ENCODE results near the gene CAMKK2. TPM values are rescaled to one million over a fixed set of nuclear protein-coding genes. Genes with fewer than 3 reads are reported as not detected.

The CAMKK2 gene
- total and polyA plus RNA-seq, 4 donors, result 20.7 to 47.6 (median 31.3) TPM

- no peak overlapping the region for H3K27ac ChIP-seq (ENCODE audit: low read depth in 1 of 2, low read length in 2 of 2)
- ATAC-seq (ENCODE audit: low FRiP score) (no peak), DNase-seq (no peak)
- intact Hi-C loops (cut with DNase I), result no loop called here
- no peaks in the 10 kb centered on the region for H3K9me3 ChIP-seq (ENCODE audit: control insufficient read depth, low read length)
- no peaks in the 10 kb centered on the region for H3K36me3 ChIP-seq (ENCODE audit: control insufficient read depth in 1 of 2, insufficient read depth in 2 of 2, low read length in 1 of 2)
- WGBS, 2 donors, result 84 to 88% methylated on average over 7 of the region's 7 CpGs
- no peaks in the 10 kb centered on the region for H3K27me3 ChIP-seq (ENCODE audit: control insufficient read depth in 1 of 2, insufficient read depth in 2 of 2, low read length in 1 of 2)
- no peak overlapping the region for H3K4me3 ChIP-seq (ENCODE audit: low read length in 2 of 2)
- H3K4me1 ChIP-seq (ENCODE audit: control insufficient read depth in 1 of 2, insufficient read depth in 2 of 2, low read length in 2 of 2), result no peaks in the 10 kb centered on the region
These were observed 97.6 kb downstream of the CAMKK2 start for GRCh38 chr12:121198949-121199348.

GRCh38 chr12:121196902-121197301, 99.6 kb downstream of the CAMKK2 start:
- H3K4me1 ChIP-seq (ENCODE audit: control insufficient read depth in 1 of 2, insufficient read depth in 2 of 2, low read length in 2 of 2), result no peaks in the 10 kb centered on the region
- DNase-seq (no peak), ATAC-seq (ENCODE audit: low FRiP score) (no peak)
- intact Hi-C loops (cut with DNase I), result no loop called here
- WGBS, 2 donors, result 79 to 83% methylated on average over 6 of the region's 6 CpGs
- H3K27me3 ChIP-seq (ENCODE audit: control insufficient read depth in 1 of 2, insufficient read depth in 2 of 2, low read length in 1 of 2), result no peaks in the 10 kb centered on the region
- no peak overlapping the region for H3K27ac ChIP-seq (ENCODE audit: low read depth in 1 of 2, low read length in 2 of 2)
- no peaks in the 10 kb centered on the region for H3K36me3 ChIP-seq (ENCODE audit: control insufficient read depth in 1 of 2, insufficient read depth in 2 of 2, low read length in 1 of 2)
- H3K9me3 ChIP-seq (ENCODE audit: control insufficient read depth, low read length), result no peaks in the 10 kb centered on the region
- no peak overlapping the region for H3K4me3 ChIP-seq (ENCODE audit: low read length in 2 of 2)

- Histone ChIP-seq H3K9me3 (ENCODE audit: control insufficient read depth, low read length) (no peaks in the 10 kb centered on the region), H3K4me1 (ENCODE audit: control insufficient read depth in 1 of 2, insufficient read depth in 2 of 2, low read length in 2 of 2) (no peaks in the 10 kb centered on the region), H3K36me3 (ENCODE audit: control insufficient read depth in 1 of 2, insufficient read depth in 2 of 2, low read length in 1 of 2) (no peaks in the 10 kb centered on the region), H3K4me3 (ENCODE audit: low read length in 2 of 2) (no peak overlapping the region), H3K27ac (ENCODE audit: low read depth in 1 of 2, low read length in 2 of 2) (no peak overlapping the region), H3K27me3 (ENCODE audit: control insufficient read depth in 1 of 2, insufficient read depth in 2 of 2, low read length in 1 of 2) (no peaks in the 10 kb centered on the region)
- intact Hi-C loops (cut with DNase I), result no loop called here
- DNase-seq, result no peak
- 77 to 98% methylated on average over 3 of the region's 3 CpGs for WGBS, 2 donors
- ATAC-seq (ENCODE audit: low FRiP score), result no peak
These were observed 105.4 kb downstream of the CAMKK2 start for GRCh38 chr12:121191151-121191550.

GRCh38 chr12:121190523-121191031, 105.9 kb downstream of the CAMKK2 start:
- Histone ChIP-seq H3K36me3 (ENCODE audit: control insufficient read depth in 1 of 2, insufficient read depth in 2 of 2, low read length in 1 of 2) (no peaks in the 10 kb centered on the region), H3K9me3 (ENCODE audit: control insufficient read depth, low read length) (no peaks in the 10 kb centered on the region), H3K4me3 (ENCODE audit: low read length in 2 of 2) (no peak overlapping the region), H3K27ac (ENCODE audit: low read depth in 1 of 2, low read length in 2 of 2) (no peak overlapping the region), H3K4me1 (ENCODE audit: control insufficient read depth in 1 of 2, insufficient read depth in 2 of 2, low read length in 2 of 2) (no peaks in the 10 kb centered on the region), H3K27me3 (ENCODE audit: control insufficient read depth in 1 of 2, insufficient read depth in 2 of 2, low read length in 1 of 2) (no peaks in the 10 kb centered on the region)
- intact Hi-C loops (cut with DNase I), result no loop called here
- WGBS, 2 donors, result 37 to 39% methylated on average over 2 of the region's 2 CpGs
- ATAC-seq (ENCODE audit: low FRiP score) (peak; percentile 22), DNase-seq (no peak)

GRCh38 chr12:121189619-121190155, 106.8 kb downstream of the CAMKK2 start:
- no peak overlapping the region for H3K4me3 ChIP-seq (ENCODE audit: low read length in 2 of 2)
- intact Hi-C loops (cut with DNase I), result no loop called here
- no peaks in the 10 kb centered on the region for H3K27me3 ChIP-seq (ENCODE audit: control insufficient read depth in 1 of 2, insufficient read depth in 2 of 2, low read length in 1 of 2)
- H3K4me1 ChIP-seq (ENCODE audit: control insufficient read depth in 1 of 2, insufficient read depth in 2 of 2, low read length in 2 of 2), result no peaks in the 10 kb centered on the region
- DNase-seq (no peak), ATAC-seq (ENCODE audit: low FRiP score) (no peak)
- WGBS, 2 donors, result 82 to 87% methylated on average over 9 of the region's 9 CpGs
- no peaks in the 10 kb centered on the region for H3K36me3 ChIP-seq (ENCODE audit: control insufficient read depth in 1 of 2, insufficient read depth in 2 of 2, low read length in 1 of 2)
- no peak overlapping the region for H3K27ac ChIP-seq (ENCODE audit: low read depth in 1 of 2, low read length in 2 of 2)
- no peaks in the 10 kb centered on the region for H3K9me3 ChIP-seq (ENCODE audit: control insufficient read depth, low read length)

- no peak overlapping the region for H3K4me3 ChIP-seq (ENCODE audit: low read length in 2 of 2)
- H3K27me3 ChIP-seq (ENCODE audit: control insufficient read depth in 1 of 2, insufficient read depth in 2 of 2, low read length in 1 of 2), result no peaks in the 10 kb centered on the region
- intact Hi-C loops (cut with DNase I), result no loop called here
- no peaks in the 10 kb centered on the region for H3K9me3 ChIP-seq (ENCODE audit: control insufficient read depth, low read length)
- 78 to 81% methylated on average over 9 of the region's 9 CpGs for WGBS, 2 donors
- DNase-seq, result no peak
- no peak overlapping the region for H3K27ac ChIP-seq (ENCODE audit: low read depth in 1 of 2, low read length in 2 of 2)
- no peak for ATAC-seq (ENCODE audit: low FRiP score)
- no peaks in the 10 kb centered on the region for H3K36me3 ChIP-seq (ENCODE audit: control insufficient read depth in 1 of 2, insufficient read depth in 2 of 2, low read length in 1 of 2)
- H3K4me1 ChIP-seq (ENCODE audit: control insufficient read depth in 1 of 2, insufficient read depth in 2 of 2, low read length in 2 of 2), result no peaks in the 10 kb centered on the region
These were observed 107.4 kb downstream of the CAMKK2 start for GRCh38 chr12:121189131-121189530.

GRCh38 chr12:121188227-121188626, 108.3 kb downstream of the CAMKK2 start:
- Histone ChIP-seq H3K4me1 (ENCODE audit: control insufficient read depth in 1 of 2, insufficient read depth in 2 of 2, low read length in 2 of 2) (no peaks in the 10 kb centered on the region), H3K36me3 (ENCODE audit: control insufficient read depth in 1 of 2, insufficient read depth in 2 of 2, low read length in 1 of 2) (no peaks in the 10 kb centered on the region), H3K27ac (ENCODE audit: low read depth in 1 of 2, low read length in 2 of 2) (no peak overlapping the region), H3K9me3 (ENCODE audit: control insufficient read depth, low read length) (no peaks in the 10 kb centered on the region), H3K27me3 (ENCODE audit: control insufficient read depth in 1 of 2, insufficient read depth in 2 of 2, low read length in 1 of 2) (no peaks in the 10 kb centered on the region), H3K4me3 (ENCODE audit: low read length in 2 of 2) (no peak overlapping the region)
- no peak for DNase-seq
- intact Hi-C loops (cut with DNase I), result no loop called here
- no peak for ATAC-seq (ENCODE audit: low FRiP score)
- WGBS, 2 donors, result 97 to 98% methylated on average over 2 of the region's 2 CpGs

Other genes with a start within 250 kb of the CAMKK2 start
- 10 to 100 TPM in 1 of 2 donors, 1 to 10 TPM in 1; 3.9 to 12.8 TPM for gene P2RX7, start 163.8 kb downstream of the CAMKK2 start, total RNA-seq
- gene P2RX7, start 163.8 kb downstream of the CAMKK2 start, polyA plus RNA-seq, result 1 to 10 TPM; 2.1 to 4.4 TPM
- 10 to 100 TPM; 22.3 to 32.0 TPM for gene P2RX4, start 86.6 kb downstream of the CAMKK2 start, total RNA-seq
- 10 to 100 TPM; 23.3 to 24.6 TPM for gene P2RX4, start 86.6 kb downstream of the CAMKK2 start, polyA plus RNA-seq
- 100 to 1,000 TPM; 105 to 118 TPM for gene ANAPC5, start 55.7 kb upstream of the CAMKK2 start, total RNA-seq
- 100 to 1,000 TPM in 1 of 2 donors, 10 to 100 TPM in 1; 46.5 to 255 TPM for gene ANAPC5, start 55.7 kb upstream of the CAMKK2 start, polyA plus RNA-seq
- gene RNF34, start 103.4 kb upstream of the CAMKK2 start, total RNA-seq, result 10 to 100 TPM; 26.9 to 30.9 TPM
- gene RNF34, start 103.4 kb upstream of the CAMKK2 start, polyA plus RNA-seq, result 10 to 100 TPM; 15.8 to 15.9 TPM